Natural killer cell (primary cell): Measurements from ENCODE around the gene PDE4B. TPM values are rescaled to one million over a fixed set of nuclear protein-coding genes. Genes with fewer than 3 reads are reported as not detected.

Experiments
- ATAC-seq, 3 donors: fragments of 150-1000 bp in 2 of 3; fragments of 200-7000 bp in 1 of 3; cut with Tn5 transposase; 1 replicate in 1 of 3; 2 replicates in 2 of 3; pipeline ENCODE4 v1.10.0; 2021; ENCODE audit warnings: mild to moderate bottlenecking in 2 of 3, moderate library complexity in 2 of 3
- DNase-seq, 2 donors: peaks; one replicate each; pipeline versions ENCODE4 v3.0.0 to v3.0.0-alpha.2; 2013 to 2021; ENCODE audit warnings: mixed read lengths in 1 of 2
- H3K27ac ChIP-seq: one replicate; pipeline ENCODE4 v1.5.1; 2013; ENCODE audit warnings: mild to moderate bottlenecking, low read length
- H3K27me3 ChIP-seq: one replicate; pipeline ENCODE4 v1.6.1; 2013; ENCODE audit warnings: low read length; ENCODE audit not compliant: control insufficient read depth, insufficient read depth
- H3K36me3 ChIP-seq: one replicate; pipeline ENCODE4 v1.6.1; 2013; ENCODE audit warnings: low read length; ENCODE audit not compliant: control insufficient read depth, insufficient read depth
- H3K4me1 ChIP-seq: one replicate; pipeline ENCODE4 v1.6.1; 2013; ENCODE audit warnings: low read length; ENCODE audit not compliant: control insufficient read depth, insufficient read depth
- H3K4me3 ChIP-seq: one replicate; pipeline ENCODE4 v1.5.1; 2013; ENCODE audit warnings: low read length
- H3K9me3 ChIP-seq: one replicate; pipeline ENCODE4 v1.6.1; 2013; ENCODE audit warnings: low read length; ENCODE audit not compliant: control insufficient read depth, insufficient read depth
- H3K27ac Mint-ChIP-seq, 2 donors: one replicate each; pipeline ENCODE4 v1.8.0; 2022; ENCODE audit warnings: mild to moderate bottlenecking in 2 of 2, mixed read lengths in 2 of 2, moderate library complexity in 1 of 2
- H3K27me3 Mint-ChIP-seq, 2 donors: one replicate each; pipeline ENCODE4 v1.8.0; 2022; ENCODE audit warnings: low read depth in 2 of 2, mixed read lengths in 2 of 2
- H3K36me3 Mint-ChIP-seq: one replicate; pipeline ENCODE4 v1.8.0; 2022; ENCODE audit warnings: mixed read lengths
- H3K4me1 Mint-ChIP-seq, 2 donors: one replicate each; pipeline ENCODE4 v1.8.0; 2022; ENCODE audit warnings: mixed read lengths in 2 of 2
- H3K4me3 Mint-ChIP-seq: one replicate; pipeline ENCODE4 v1.8.0; 2022; ENCODE audit warnings: mild to moderate bottlenecking, moderate library complexity, mixed read lengths
- H3K9me3 Mint-ChIP-seq, 2 donors: one replicate each; pipeline ENCODE4 v1.8.0; 2022; ENCODE audit warnings: mixed read lengths in 2 of 2
- CTCF ChIP-seq: fragments of 200-600 bp; IDR thresholded peaks from one replicate; pipeline ENCODE4 v1.8.0; 2022; ENCODE audit warnings: antibody characterized with exemption
- WGBS: methylation state at CpG from one replicate; pipeline ENCODE4 v1.1.7; 2013; ENCODE audit warnings: missing lambda C conversion rate; ENCODE audit not compliant: insufficient coverage; 5-methylcytosine and 5-hydroxymethylcytosine counted together
- intact Hi-C: fragments of 100-400 bp; cut with micrococcal nuclease; formaldehyde crosslinking; loops from one replicate; pipeline ENCODE4 v1.14.2; 2022
- total RNA-seq, 4 donors: library from RNA; stranded (reverse); fragments of 120-200 nt in 1 of 4; gene quantifications; one replicate each; pipeline versions ENCODE4 v1.2.3 to v1.2.4, GENCODE V29; 2013 to 2022

PDE4B gene
- total RNA-seq, 3 donors from 2014 or later (not counting 1 experiment from before 2014, with no cell fraction given) = 18.0 to 42.4 (median 25.5) TPM

- H3K27me3 ChIP-seq = no peaks in the 10 kb centered on the region
- Mint-ChIP-seq H3K9me3 (no peaks in the 10 kb centered on the region), H3K27me3 (no peaks in the 10 kb centered on the region), H3K4me3 (no peak overlapping the region), H3K4me1 (peaks cover 31 to 47% of the 10 kb centered on the region in 2 donors), H3K27ac (peak overlapping the region in 1 of 2 donors; percentile 45), H3K36me3 (peaks cover 5% of the 10 kb centered on the region)
- H3K9me3 ChIP-seq = no peaks in the 10 kb centered on the region
- WGBS = 76% methylated on average over 3 of the region's 4 CpGs
- ATAC-seq (no peak), DNase-seq (peak in 1 of 2 donors; percentile 44)
- H3K4me1 ChIP-seq = peaks cover 22% of the 10 kb centered on the region
- H3K4me3 ChIP-seq = no peak overlapping the region
- intact Hi-C loops = no loop called here
- peak overlapping the region; percentile 4 for H3K27ac ChIP-seq
- TF ChIP-seq CTCF = no peak
- H3K36me3 ChIP-seq = peaks cover 59% of the 10 kb centered on the region
Measured at GRCh38 chr1:66370462-66370971, 577.8 kb downstream of the PDE4B start.

- H3K4me1 ChIP-seq = peaks cover 22% of the 10 kb centered on the region
- no peak for TF ChIP-seq CTCF
- H3K9me3 ChIP-seq = no peaks in the 10 kb centered on the region
- no peaks in the 10 kb centered on the region for H3K27me3 ChIP-seq
- H3K27ac ChIP-seq = no peak overlapping the region
- peaks cover 50% of the 10 kb centered on the region for H3K36me3 ChIP-seq
- peak overlapping the region in 1 of 2 donors; percentile 32 for H3K27ac Mint-ChIP-seq
- DNase-seq (peak in 1 of 2 donors; percentile 46), ATAC-seq (no peak)
- H3K4me3 ChIP-seq = no peak overlapping the region
- intact Hi-C loops = no loop called here
- peaks cover 31 to 46% of the 10 kb centered on the region in 2 donors for H3K4me1 Mint-ChIP-seq
- no peaks in the 10 kb centered on the region for H3K9me3 Mint-ChIP-seq
- no peak overlapping the region for H3K4me3 Mint-ChIP-seq
- H3K36me3 Mint-ChIP-seq = peaks cover 5% of the 10 kb centered on the region
- H3K27me3 Mint-ChIP-seq = no peaks in the 10 kb centered on the region
- 79% methylated on average over 7 of the region's 7 CpGs for WGBS
Measured at GRCh38 chr1:66371233-66372005, 578.7 kb downstream of the PDE4B start.

- intact Hi-C loops = no loop called here
- no peaks in the 10 kb centered on the region for H3K9me3 ChIP-seq
- H3K36me3 ChIP-seq = peaks cover 38% of the 10 kb centered on the region
- peaks cover 5% of the 10 kb centered on the region for H3K36me3 Mint-ChIP-seq
- peak overlapping the region; percentile 66 to 82 for H3K27ac Mint-ChIP-seq
- ATAC-seq = no peak
- WGBS = 61% methylated on average over 6 of the region's 6 CpGs
- H3K4me1 Mint-ChIP-seq = peaks cover 31 to 34% of the 10 kb centered on the region in 2 donors
- H3K4me3 Mint-ChIP-seq = no peak overlapping the region
- peak overlapping the region; percentile 77 for H3K27ac ChIP-seq
- H3K27me3 ChIP-seq = no peaks in the 10 kb centered on the region
- H3K4me3 ChIP-seq = no peak overlapping the region
- peak in 1 of 2 donors; percentile 36 for DNase-seq
- TF ChIP-seq CTCF = no peak
- H3K27me3 Mint-ChIP-seq = no peaks in the 10 kb centered on the region
- H3K9me3 Mint-ChIP-seq = no peaks in the 10 kb centered on the region
- peaks cover 22% of the 10 kb centered on the region for H3K4me1 ChIP-seq
Measured at GRCh38 chr1:66372522-66373101, 579.9 kb downstream of the PDE4B start.
